DMS153 treated with DMSO at 0.1 percent for 48 hours (cell line): ENCODE results near the gene RUNX1.

Experiments used
- DNase-seq: peaks from one replicate; lab custom pipeline; 2025; ENCODE audit not compliant: unreplicated experiment; lab: John Stamatoyannopoulos, UW

The RUNX1 gene

DNA sequence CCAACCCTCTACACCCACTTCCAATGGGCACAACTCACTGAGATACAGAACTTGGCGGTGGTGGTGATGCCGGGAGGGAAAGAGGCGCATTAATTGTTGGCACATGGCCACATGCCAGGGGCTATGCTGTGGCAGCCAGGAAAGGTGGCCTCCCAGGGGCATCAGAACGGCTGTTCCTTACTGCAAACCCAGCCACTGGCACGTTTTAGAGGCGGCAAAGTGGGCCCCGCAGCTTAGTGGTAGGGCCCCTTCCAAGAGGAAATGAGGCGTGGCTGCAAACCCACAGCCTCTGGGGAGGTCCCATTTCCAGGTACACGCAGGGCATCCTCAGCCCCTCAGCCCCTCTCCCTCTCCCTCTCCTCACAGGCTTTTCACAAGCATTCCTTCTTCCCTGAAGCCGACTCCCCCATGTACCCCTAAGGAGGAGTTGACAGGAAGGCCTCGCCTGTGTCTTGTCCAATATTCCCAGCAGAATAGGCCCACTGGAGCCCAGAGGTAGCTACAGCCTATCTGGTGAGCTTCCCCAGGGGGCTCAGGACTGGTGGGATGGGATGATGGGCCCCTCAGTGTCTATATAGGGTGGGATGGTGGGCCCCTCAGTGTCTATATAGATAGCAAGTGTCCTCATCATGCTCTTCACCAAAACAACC lies 214.1 kb downstream of the RUNX1 start:
- DNase-seq: no peak

DNA sequence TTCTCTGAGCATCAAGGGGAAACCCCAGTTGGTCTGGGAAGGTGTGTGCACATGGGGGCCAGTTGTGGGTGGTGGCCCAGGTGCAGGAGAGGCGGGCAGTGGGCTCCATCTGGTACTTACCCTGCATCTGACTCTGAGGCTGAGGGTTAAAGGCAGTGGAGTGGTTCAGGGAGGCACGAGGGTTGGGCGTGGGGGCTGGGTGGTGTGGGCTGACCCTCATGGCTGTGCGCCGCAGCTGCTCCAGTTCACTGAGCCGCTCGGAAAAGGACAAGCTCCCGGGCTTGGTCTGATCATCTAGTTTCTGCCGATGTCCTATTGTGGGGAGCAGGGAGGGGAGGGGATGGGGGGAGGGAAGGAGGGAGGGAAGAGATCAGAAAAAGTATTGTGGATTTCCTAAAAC lies 214.8 kb downstream of the RUNX1 start:
- no peak for DNase-seq

DNA sequence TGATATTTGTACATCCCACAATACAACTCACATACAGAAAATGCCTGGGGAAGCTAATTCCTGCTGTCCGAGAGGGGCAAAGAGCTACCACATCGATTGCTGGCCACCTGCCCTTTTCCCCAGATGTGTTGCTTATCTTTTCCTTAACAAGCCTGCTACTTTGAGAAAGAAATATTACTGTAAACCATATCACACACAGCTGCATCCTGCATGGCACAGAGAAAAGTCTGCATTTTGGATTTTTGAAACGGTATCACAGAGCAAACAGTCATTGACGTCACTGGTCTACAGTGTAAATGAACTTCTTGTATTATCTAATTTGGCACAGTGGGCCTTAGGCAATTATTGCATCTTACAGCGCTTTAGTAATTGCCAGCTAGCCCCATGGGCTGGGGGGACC lies 215.6 kb downstream of the RUNX1 start:
- DNase-seq: no peak

- DNase-seq: no peak
Observed at GRCh38 chr21:34830386-34831170, 218.5 kb downstream of the RUNX1 start.

DNA sequence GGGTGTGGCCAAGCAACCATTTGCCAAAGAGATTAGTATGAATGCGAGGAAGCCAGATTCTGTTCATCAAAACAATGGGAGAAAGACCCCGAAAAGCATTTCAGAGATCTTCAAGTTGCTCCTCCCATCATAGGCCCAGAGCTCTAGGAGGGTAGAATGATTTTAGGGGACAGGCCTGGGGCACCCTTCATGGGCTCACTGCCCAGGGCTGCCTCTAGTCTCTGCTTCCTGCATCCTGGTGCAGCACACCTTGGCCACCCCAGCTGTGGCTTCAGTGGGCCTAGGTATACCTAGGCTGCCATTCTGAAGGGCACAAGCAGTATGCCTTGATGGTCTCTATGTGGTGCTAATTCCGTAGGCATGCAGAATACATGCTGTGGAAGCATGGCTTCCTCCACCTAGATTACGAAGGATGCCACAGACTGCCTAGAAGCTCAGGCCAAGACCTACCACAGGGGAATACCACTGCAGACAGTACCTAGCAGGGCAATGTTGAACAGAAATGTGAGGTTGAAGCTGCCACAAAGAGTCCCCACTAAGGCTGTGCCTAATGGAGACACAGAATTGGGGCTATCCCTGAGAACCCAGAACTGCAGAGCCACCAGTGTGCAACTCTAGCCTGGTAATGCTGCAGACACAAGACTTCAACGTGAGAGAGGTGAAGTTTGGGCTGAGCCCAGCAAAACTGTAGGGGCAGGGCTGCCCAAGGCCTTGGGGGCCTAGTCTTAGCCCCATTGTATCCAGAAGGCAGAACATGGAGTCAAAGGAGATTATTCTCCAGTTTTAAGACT lies 221.5 kb downstream of the RUNX1 start:
- no peak for DNase-seq

DNA sequence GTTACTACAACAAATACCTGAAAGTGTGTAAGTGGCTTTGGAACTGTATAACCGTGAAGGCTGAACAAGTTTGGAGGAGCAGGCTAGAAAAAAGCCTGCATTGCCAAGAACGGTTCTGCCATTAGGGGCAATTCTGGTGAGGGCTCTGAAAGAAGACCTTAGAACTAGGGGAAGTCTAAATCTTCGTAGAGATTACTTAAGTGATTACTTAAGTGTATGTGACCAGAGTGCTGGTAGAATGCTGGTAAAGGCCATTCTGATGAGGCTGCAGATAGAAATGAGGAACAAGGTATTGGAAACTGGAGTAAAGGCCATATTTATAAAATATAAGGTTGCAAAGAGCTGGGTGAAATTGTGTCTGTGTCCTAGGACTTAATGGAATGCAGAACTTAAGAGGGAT lies 222.3 kb downstream of the RUNX1 start:
- DNase-seq: no peak

- no peak for DNase-seq
Observed at GRCh38 chr21:34825948-34826548, 223.1 kb downstream of the RUNX1 start.

GRCh38 chr21:34825101-34825500 lies 224.0 kb downstream of the RUNX1 start:
- DNase-seq: no peak

GRCh38 chr21:34824314-34824713 lies 224.8 kb downstream of the RUNX1 start:
- DNase-seq: no peak

DNA sequence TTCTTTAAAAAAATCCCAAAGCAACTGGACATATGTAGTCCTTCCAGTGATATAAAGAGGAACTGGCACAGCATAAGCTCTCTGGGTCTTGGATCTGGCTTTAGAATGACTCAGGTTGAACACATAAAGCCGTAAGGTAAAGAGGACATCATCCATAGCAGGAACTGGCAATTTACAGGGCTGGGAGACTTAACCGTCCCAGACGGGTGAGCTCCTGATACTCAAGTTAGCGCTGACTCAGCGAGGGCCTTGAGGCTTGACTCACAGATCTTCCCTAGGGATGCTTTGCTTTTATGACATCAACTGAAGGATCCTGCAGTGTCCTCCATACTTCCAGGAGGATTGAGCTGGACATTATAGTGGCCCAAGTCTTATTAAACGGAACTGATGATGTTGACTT lies 226.2 kb downstream of the RUNX1 start:
- no peak for DNase-seq

GRCh38 chr21:34822168-34822567 lies 226.9 kb downstream of the RUNX1 start:
- DNase-seq: no peak

DNA sequence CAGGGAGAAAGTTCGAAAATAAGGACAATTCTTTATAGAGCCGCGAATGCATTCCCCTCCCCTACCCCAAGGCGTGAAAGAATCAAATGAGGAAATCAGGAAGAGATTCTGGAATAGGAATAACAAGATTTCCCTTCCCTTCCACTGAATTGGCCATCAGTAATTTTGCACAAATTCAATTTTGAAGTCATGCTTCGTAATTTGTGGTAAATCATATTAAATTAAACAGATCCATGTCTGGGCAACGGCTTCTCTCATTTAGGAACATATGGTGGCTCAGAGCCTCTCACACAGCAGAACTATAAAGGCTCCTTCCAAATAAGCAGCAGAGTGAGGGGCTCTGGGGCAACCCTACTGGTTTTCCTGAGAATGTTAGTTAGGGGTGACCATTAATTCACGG lies 227.4 kb downstream of the RUNX1 start:
- DNase-seq: no peak

- no peak for DNase-seq
Observed at GRCh38 chr21:34820051-34820450, 229.1 kb downstream of the RUNX1 start.

GRCh38 chr21:34819357-34819999 lies 229.6 kb downstream of the RUNX1 start:
- no peak for DNase-seq

DNA sequence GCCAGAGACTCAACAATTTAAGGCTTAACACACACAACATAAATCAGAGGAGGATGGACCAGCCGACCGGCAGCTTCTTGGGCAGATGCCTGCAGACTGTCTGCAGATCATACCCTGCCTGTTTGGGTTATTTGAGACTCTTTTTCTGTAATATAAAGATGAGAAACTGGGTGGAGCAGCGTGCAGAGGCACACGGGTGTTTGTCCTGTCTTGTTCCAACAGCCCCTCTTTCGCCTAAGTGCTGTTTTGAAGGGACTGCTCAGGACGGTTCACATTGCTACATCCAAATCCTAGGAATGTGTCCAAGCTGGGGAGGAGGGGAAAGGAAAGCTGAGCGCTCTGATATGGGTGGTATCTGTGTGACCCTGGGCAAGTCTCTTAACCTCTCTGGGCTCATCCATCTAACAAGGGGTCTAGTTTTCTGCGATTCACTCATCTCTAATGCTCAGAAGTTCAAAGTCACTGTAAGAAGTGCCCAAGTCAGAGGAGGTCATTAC lies 230.4 kb downstream of the RUNX1 start:
- DNase-seq: no peak

DNA sequence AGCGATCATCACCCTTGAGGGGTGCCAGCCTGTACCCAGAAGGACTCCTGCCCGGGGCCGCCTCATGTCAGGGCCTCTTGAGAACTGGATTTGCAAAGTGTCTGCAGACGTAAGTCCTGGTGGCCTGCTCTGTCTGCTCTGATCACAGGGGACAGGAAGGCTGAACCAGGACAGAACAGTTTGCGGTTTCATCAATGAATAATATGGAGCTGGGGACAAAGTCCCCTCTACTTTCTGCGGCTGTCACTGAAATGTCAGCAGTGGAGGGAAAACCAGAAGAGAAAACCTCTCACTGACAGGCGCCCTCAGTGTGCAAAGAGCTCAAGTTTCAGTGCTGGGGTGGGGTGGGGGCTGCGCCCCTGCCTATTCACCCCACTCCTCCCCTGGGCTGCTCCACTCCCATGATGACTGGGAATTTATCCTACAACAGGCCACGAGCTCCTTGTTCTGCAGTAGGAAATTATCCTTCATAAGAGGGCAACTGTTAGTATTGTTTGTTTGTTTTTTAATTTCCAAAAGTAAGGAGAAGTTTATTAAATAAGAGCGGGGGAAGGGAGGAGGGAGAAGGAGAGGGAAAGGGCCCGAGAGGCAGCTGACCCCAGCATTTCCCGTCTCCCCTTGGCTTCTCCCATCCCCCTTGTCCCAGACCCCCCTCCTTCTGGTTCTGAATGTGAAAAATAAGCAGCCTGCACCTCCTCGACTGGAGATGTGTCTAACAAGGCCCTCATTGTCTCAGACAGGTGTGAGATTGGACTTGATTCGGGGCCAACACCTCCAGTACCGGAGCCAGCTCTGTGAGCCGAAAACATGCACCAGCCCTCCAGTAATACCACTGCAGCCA lies 231.1 kb downstream of the RUNX1 start:
- no peak for DNase-seq

DNA sequence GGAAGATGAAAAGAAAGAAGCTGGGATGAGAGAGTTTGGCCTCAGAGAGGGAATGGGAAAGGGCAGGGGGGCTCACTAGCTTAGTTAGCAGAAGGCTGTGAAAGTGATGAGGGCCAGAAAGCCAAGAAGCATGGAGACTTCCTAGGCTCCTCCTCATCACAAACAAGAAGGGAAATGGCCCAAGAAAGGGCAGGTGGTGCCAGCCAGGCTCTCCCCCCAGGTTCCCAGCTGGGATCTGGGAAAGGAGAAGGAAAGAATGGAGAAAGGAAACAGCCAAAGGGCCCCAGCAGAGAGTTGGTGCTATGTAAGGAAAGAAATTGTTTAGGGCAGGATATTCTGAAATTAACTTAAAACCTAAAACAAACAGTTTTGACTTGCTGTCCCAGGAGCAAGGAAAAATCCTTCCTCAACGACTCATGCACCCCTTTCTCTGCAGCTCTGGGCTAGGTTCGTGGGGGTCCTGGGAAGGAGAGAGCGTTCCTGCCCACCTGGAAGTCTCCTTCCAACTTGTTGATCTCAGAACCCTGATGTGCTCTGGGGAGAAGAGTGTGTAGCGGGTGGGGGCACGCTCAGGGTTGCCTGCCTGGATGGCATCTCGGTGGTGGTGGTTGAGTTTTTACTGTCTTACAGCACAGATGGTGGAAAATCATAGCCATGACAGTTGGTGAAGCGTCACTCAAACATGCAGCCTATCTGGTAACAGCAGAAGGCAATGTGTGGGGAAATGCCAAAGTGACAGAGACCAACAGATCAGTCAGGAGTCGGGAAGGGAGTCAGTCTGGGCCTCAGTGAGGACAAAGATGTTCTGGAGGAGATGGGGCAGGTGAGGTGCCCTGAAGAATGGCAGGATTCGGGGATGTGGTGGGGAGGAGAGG lies 233.0 kb downstream of the RUNX1 start:
- DNase-seq: no peak

DNA sequence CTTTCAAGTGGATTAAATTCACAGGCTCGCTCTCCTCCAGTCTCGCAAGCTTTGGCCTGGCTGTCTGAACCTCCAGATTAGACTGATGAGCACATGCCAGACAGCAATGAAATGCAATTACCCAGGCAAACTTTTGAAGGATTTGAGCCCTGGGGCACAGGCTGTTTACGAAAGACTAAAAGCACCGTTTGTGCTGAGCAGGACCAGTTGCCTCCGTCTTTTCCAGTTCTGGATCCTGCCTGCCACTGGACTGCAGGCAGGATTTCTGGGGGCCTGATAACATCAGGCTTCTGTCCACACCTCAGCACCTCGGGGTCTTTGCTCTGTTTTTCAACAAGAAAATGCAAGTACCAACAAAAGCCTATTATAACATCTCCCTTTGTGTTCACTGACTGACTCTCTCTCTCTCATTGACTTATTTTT lies 234.6 kb downstream of the RUNX1 start:
- DNase-seq: no peak
